ENCODE measurements around the gene MRPL16.

Gene MRPL16

DNA sequence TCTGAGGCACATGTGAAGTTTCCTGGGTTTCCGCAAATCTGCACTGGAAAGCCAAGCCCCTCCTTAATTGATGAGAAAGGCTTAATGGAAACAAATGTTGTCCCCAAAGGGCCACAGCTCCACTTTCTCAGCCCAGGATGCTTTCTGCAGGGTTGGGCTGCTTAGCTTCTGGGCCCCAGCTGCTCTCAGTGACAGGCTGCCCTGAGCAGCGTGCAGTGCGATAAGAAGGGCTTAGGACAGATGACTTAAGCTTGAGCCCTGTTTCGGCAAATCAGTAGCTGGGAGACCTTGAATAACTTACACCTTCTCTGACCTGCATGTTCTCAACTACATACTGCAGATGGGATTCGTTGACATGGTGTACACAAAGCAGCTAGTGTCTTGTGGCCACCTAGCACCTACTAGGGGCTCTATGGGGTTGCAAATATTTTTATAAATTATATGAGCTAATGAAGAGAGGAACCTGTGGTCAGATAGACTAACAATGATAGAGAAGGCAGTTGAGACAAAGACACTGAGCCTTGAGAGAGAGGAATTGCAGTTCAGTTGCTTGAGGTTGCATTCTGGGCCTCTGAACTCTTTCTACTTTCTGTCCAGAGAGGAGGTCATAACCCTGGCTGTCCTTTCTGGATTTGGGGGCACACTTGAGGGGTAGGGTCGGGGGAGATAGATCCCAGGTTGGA, 43.9 kb downstream of the MRPL16 start:
- no peak overlapping the region for H3K4me3 ChIP-seq (ENCODE audit: low read depth in 1 of 2, low read length in 2 of 2)
- TF ChIP-seq, protein P1, sequence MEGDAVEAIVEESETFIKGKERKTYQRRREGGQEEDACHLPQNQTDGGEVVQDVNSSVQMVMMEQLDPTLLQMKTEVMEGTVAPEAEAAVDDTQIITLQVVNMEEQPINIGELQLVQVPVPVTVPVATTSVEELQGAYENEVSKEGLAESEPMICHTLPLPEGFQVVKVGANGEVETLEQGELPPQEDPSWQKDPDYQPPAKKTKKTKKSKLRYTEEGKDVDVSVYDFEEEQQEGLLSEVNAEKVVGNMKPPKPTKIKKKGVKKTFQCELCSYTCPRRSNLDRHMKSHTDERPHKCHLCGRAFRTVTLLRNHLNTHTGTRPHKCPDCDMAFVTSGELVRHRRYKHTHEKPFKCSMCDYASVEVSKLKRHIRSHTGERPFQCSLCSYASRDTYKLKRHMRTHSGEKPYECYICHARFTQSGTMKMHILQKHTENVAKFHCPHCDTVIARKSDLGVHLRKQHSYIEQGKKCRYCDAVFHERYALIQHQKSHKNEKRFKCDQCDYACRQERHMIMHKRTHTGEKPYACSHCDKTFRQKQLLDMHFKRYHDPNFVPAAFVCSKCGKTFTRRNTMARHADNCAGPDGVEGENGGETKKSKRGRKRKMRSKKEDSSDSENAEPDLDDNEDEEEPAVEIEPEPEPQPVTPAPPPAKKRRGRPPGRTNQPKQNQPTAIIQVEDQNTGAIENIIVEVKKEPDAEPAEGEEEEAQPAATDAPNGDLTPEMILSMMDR (IDR thresholded peaks at IDR 0.05; ENCODE audit: borderline replicate concordance, extremely low read depth, low read length, poor library complexity, severe bottlenecking), result no peak
- no peak for TF ChIP-seq EZH2 (IDR thresholded peaks at IDR 0.05; ENCODE audit: borderline replicate concordance, low read depth, low read length, severe bottlenecking)
- ATAC-seq (ENCODE audit: insufficient read depth, low read depth), result 0 out of 3 replicates have a peak, but pooled peaks have one; percentile 7
- no peak overlapping the region for H3K27ac ChIP-seq (ENCODE audit: low read length)
- peaks cover 16% of the 10 kb centered on the region for H3K4me1 ChIP-seq (ENCODE audit: insufficient read depth, low read length)
- no peaks in the 10 kb centered on the region for H3K27me3 ChIP-seq (ENCODE audit: insufficient read depth, low read length, poor library complexity)
- H3K36me3 ChIP-seq (ENCODE audit: insufficient read depth, low read length), result no peaks in the 10 kb centered on the region
- H3K79me2 ChIP-seq (ENCODE audit: insufficient read depth, low read length), result no peaks in the 10 kb centered on the region
- H2AFZ ChIP-seq (ENCODE audit: low read depth, low read length), result no peak overlapping the region
- no peak for DNase-seq
- peaks cover 13% of the 10 kb centered on the region; the same call in 1 of the 2 replicates for H4K20me1 ChIP-seq (ENCODE audit: insufficient read depth, low read length)
- no peaks in the 10 kb centered on the region for H3K9me3 ChIP-seq (ENCODE audit: insufficient read depth, low read length, severe bottlenecking)
- H3K4me2 ChIP-seq (ENCODE audit: insufficient read depth, low read length), result no peak overlapping the region
- no peak overlapping the region for H3K9ac ChIP-seq (ENCODE audit: low read depth, low read length)

DNA sequence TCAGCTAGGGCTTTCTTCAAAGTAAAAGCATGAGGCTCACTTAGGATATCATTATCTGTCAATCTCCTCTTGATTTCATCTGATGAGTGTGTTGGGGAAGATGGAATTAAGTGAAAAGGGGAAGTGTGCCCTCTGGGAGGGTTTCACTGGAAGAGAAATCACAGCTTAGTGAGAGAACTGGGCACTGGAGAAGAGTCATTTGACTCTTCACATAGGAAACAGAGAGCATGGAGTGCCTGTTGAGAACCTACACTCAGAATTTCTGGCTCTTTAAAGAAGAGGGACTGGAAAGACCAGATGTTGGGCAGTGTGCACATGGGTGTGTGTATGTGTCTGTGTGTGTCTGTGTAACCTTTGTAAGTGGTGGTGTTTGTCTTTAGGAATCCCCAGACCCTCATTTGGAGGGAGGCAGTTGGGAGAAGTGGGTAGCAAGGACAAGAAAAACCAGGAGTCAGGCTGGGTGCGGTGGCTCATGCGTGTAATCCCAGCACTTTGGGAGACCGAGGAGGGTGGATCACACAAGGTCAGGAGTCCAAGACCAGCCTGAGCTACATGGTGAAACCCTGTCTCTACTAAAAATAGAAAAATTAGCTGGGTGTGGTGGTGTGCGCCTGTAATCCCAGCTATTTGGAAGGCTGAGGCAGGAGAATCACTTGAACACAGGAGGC, 45.4 kb downstream of the MRPL16 start:
- Histone ChIP-seq H3K4me3 (ENCODE audit: low read depth in 1 of 2, low read length in 2 of 2) (no peak overlapping the region), H3K79me2 (ENCODE audit: insufficient read depth, low read length) (no peaks in the 10 kb centered on the region), H3K27ac (ENCODE audit: low read length) (no peak overlapping the region), H3K4me1 (ENCODE audit: insufficient read depth, low read length) (peaks cover 16% of the 10 kb centered on the region), H4K20me1 (ENCODE audit: insufficient read depth, low read length) (peaks cover 16% of the 10 kb centered on the region; the same call in 1 of the 2 replicates), H3K4me2 (ENCODE audit: insufficient read depth, low read length) (no peak overlapping the region), H3K9ac (ENCODE audit: low read depth, low read length) (no peak overlapping the region), H3K36me3 (ENCODE audit: insufficient read depth, low read length) (no peaks in the 10 kb centered on the region), H3K27me3 (ENCODE audit: insufficient read depth, low read length, poor library complexity) (no peaks in the 10 kb centered on the region), H3K9me3 (ENCODE audit: insufficient read depth, low read length, severe bottlenecking) (no peaks in the 10 kb centered on the region), H2AFZ (ENCODE audit: low read depth, low read length) (no peak overlapping the region)
- TF ChIP-seq, protein P1 (IDR thresholded peaks at IDR 0.05; ENCODE audit: borderline replicate concordance, extremely low read depth, low read length, poor library complexity, severe bottlenecking), result no peak
- TF ChIP-seq EZH2 (IDR thresholded peaks at IDR 0.05; ENCODE audit: borderline replicate concordance, low read depth, low read length, severe bottlenecking), result no peak
- ATAC-seq (ENCODE audit: insufficient read depth, low read depth) (no peak), DNase-seq (no peak)

DNA sequence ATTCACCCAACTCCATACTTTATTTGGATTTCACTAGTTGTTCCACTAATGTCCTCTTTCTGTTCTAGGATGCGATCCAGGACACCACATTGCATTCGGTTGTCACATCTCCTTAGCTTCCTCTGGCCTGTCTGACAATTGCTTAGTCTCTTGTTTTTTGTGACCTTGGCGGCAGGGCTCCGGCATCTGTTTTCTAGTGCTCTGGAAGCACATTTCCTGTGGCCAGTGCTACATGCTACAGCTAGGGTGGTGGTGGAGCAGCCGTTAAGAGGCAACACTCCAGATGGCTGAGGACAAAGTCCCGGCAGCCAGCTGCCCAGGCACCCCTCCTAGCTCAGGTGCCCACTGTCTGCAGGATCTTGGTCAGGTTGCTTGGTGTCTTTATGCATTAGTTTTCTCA, 48.6 kb downstream of the MRPL16 start:
- no peak overlapping the region for H3K27ac ChIP-seq (ENCODE audit: low read length)
- peaks cover 5% of the 10 kb centered on the region for H3K4me1 ChIP-seq (ENCODE audit: insufficient read depth, low read length)
- no peak overlapping the region for H3K4me3 ChIP-seq (ENCODE audit: low read depth in 1 of 2, low read length in 2 of 2)
- H2AFZ ChIP-seq (ENCODE audit: low read depth, low read length), result no peak overlapping the region
- no peak overlapping the region for H3K4me2 ChIP-seq (ENCODE audit: insufficient read depth, low read length)
- TF ChIP-seq EZH2 (IDR thresholded peaks at IDR 0.05; ENCODE audit: borderline replicate concordance, low read depth, low read length, severe bottlenecking), result no peak
- TF ChIP-seq, protein P1 (IDR thresholded peaks at IDR 0.05; ENCODE audit: borderline replicate concordance, extremely low read depth, low read length, poor library complexity, severe bottlenecking), result no peak
- peaks cover 12% of the 10 kb centered on the region; the same call in 1 of the 2 replicates for H4K20me1 ChIP-seq (ENCODE audit: insufficient read depth, low read length)
- ATAC-seq (ENCODE audit: insufficient read depth, low read depth) (no peak), DNase-seq (no peak)
- H3K9ac ChIP-seq (ENCODE audit: low read depth, low read length), result no peak overlapping the region
- no peaks in the 10 kb centered on the region for H3K9me3 ChIP-seq (ENCODE audit: insufficient read depth, low read length, severe bottlenecking)
- H3K36me3 ChIP-seq (ENCODE audit: insufficient read depth, low read length), result no peaks in the 10 kb centered on the region
- no peaks in the 10 kb centered on the region for H3K79me2 ChIP-seq (ENCODE audit: insufficient read depth, low read length)
- H3K27me3 ChIP-seq (ENCODE audit: insufficient read depth, low read length, poor library complexity), result no peaks in the 10 kb centered on the region

Data from DND-41 (cell line).